Measurements from ENCODE around the gene COLQ.

Gene COLQ

DNA sequence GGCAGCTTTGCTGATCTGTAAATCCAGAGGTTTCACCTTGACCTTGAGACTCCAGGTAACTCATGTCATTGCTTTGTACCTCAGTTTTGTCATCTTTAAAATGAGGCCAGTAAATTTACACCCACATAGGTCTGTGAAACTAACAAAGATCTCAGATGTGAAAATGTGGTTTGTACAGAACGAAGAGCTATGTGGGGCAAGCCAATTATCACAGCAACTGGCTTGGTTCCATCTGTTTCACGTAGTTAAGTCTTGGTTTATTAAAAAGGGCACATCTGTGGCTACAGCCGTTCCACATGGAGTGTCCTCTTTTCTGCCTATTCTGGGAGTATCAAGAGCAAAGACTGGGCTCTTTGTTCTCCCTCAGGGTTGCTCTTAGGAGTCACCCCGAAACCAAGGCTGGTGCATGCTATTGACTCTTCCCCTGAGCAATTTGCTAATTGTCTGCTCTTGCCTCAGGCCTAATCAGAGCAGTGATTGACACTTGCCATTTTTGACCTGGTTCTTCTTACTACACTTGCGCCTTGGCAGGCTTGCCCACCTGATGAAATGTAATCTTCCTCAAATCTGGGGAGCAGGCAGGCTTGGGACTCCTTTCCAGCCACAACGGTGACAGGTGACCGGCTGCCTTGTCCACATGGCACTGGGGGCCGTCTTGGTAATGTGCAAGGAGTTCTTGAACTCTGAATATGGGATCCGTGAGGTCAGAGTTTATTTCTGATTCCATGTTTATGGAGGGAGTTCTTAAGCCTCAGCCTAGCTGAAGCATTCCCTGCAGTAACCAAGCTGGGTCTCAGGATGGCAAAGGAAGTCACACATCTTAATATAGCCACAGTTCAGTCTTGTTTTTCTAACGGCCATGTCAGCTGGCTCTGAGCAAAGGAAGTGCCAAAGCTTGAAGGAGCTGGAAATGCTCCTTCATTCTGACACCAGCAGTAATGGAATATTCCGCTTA lies 54.0 kb downstream of the COLQ start:
- Histone ChIP-seq H2BK5ac (ENCODE audit: low read length) (no peak overlapping the region), H3K56ac (ENCODE audit: low read length) (no peak overlapping the region), H3K79me1 (ENCODE audit: low read length) (no peaks in the 10 kb centered on the region), H3K18ac (ENCODE audit: low read length) (no peak overlapping the region), H2BK15ac (replicated peaks; ENCODE audit: low read depth) (no peak overlapping the region), H3K36me3 (ENCODE audit: control insufficient read depth, insufficient read depth, low read length) (no peaks in the 10 kb centered on the region), H3K23ac (ENCODE audit: low read length) (no peak overlapping the region), H3K4me3 (ENCODE audit: low read length) (no peak overlapping the region), H3K27me3 (ENCODE audit: insufficient read depth, low read length, poor library complexity) (no peaks in the 10 kb centered on the region), H3K27ac (ENCODE audit: low read depth, low read length) (no peak overlapping the region), H3K4ac (ENCODE audit: low read depth, low read length) (no peak overlapping the region), H2BK120ac (ENCODE audit: low read depth, low read length) (no peak overlapping the region), H4K8ac (ENCODE audit: low read depth, low read length) (no peak overlapping the region), H4K5ac (ENCODE audit: low read length) (no peak overlapping the region), H3K4me2 (ENCODE audit: low read length) (no peak overlapping the region), H3K4me1 (ENCODE audit: control insufficient read depth, low read depth, low read length) (no peaks in the 10 kb centered on the region), H3K9ac (ENCODE audit: low read length) (no peak overlapping the region), H3K79me2 (ENCODE audit: control insufficient read depth, insufficient read depth, low read length) (no peaks in the 10 kb centered on the region), H2AK5ac (ENCODE audit: low read length) (no peak overlapping the region)
- no CpG with 5 or more reads among the region's 11 CpGs for WGBS (ENCODE audit: extremely low coverage, insufficient coverage, low lambda C conversion rate)
- no peak for DNase-seq

- no peak overlapping the region for H3K23ac ChIP-seq (ENCODE audit: low read length)
- no peak overlapping the region for H3K4ac ChIP-seq (ENCODE audit: low read depth, low read length)
- H3K79me2 ChIP-seq (ENCODE audit: control insufficient read depth, insufficient read depth, low read length), result no peaks in the 10 kb centered on the region
- H2AK5ac ChIP-seq (ENCODE audit: low read length), result no peak overlapping the region
- no peak overlapping the region for H3K27ac ChIP-seq (ENCODE audit: low read depth, low read length)
- H3K79me1 ChIP-seq (ENCODE audit: low read length), result no peaks in the 10 kb centered on the region
- no peak overlapping the region for H2BK15ac ChIP-seq (replicated peaks; ENCODE audit: low read depth)
- no peak overlapping the region for H3K4me3 ChIP-seq (ENCODE audit: low read length)
- no peaks in the 10 kb centered on the region for H3K36me3 ChIP-seq (ENCODE audit: control insufficient read depth, insufficient read depth, low read length)
- H3K9ac ChIP-seq (ENCODE audit: low read length), result no peak overlapping the region
- no peak for DNase-seq
- WGBS (ENCODE audit: extremely low coverage, insufficient coverage, low lambda C conversion rate), result no CpG with 5 or more reads among the region's 6 CpGs
- H3K56ac ChIP-seq (ENCODE audit: low read length), result no peak overlapping the region
- no peaks in the 10 kb centered on the region for H3K27me3 ChIP-seq (ENCODE audit: insufficient read depth, low read length, poor library complexity)
- H2BK5ac ChIP-seq (ENCODE audit: low read length), result no peak overlapping the region
- no peak overlapping the region for H4K5ac ChIP-seq (ENCODE audit: low read length)
- no peak overlapping the region for H3K18ac ChIP-seq (ENCODE audit: low read length)
- no peaks in the 10 kb centered on the region for H3K4me1 ChIP-seq (ENCODE audit: control insufficient read depth, low read depth, low read length)
- H4K8ac ChIP-seq (ENCODE audit: low read depth, low read length), result no peak overlapping the region
- H3K4me2 ChIP-seq (ENCODE audit: low read length), result no peak overlapping the region
- no peak overlapping the region for H2BK120ac ChIP-seq (ENCODE audit: low read depth, low read length)
Measured at GRCh38 chr3:15465876-15466585, 55.5 kb downstream of the COLQ start.

DNA sequence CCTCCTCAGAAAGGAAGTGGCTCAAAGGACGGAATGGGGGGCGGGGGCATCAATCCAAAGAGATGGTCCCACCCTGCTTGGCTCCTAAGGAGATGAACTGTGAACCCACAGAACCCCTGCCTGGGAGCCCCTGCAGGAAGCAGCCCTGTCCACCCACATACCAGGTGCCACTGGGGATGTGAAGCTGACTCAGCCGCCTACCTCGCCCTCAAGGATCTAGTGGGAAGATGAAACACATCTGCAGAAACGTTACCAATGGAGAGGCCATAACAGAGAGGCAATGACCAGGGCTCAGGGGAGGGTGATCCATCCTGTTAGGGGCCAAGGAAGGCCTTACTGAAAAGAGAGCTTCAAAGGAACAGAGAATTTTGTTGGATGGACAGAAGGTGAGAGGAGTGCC lies 59.1 kb downstream of the COLQ start:
- Histone ChIP-seq H3K27ac (ENCODE audit: low read depth, low read length) (no peak overlapping the region), H2AK5ac (ENCODE audit: low read length) (no peak overlapping the region), H3K79me2 (ENCODE audit: control insufficient read depth, insufficient read depth, low read length) (no peaks in the 10 kb centered on the region), H3K4me2 (ENCODE audit: low read length) (no peak overlapping the region), H3K36me3 (ENCODE audit: control insufficient read depth, insufficient read depth, low read length) (no peaks in the 10 kb centered on the region), H3K18ac (ENCODE audit: low read length) (no peak overlapping the region), H2BK15ac (replicated peaks; ENCODE audit: low read depth) (no peak overlapping the region), H3K4me1 (ENCODE audit: control insufficient read depth, low read depth, low read length) (no peaks in the 10 kb centered on the region), H3K23ac (ENCODE audit: low read length) (no peak overlapping the region), H2BK120ac (ENCODE audit: low read depth, low read length) (no peak overlapping the region), H3K79me1 (ENCODE audit: low read length) (no peaks in the 10 kb centered on the region), H3K56ac (ENCODE audit: low read length) (no peak overlapping the region), H4K8ac (ENCODE audit: low read depth, low read length) (no peak overlapping the region), H3K4me3 (ENCODE audit: low read length) (no peak overlapping the region), H2BK5ac (ENCODE audit: low read length) (no peak overlapping the region), H3K4ac (ENCODE audit: low read depth, low read length) (no peak overlapping the region), H4K5ac (ENCODE audit: low read length) (no peak overlapping the region), H3K9ac (ENCODE audit: low read length) (no peak overlapping the region), H3K27me3 (ENCODE audit: insufficient read depth, low read length, poor library complexity) (no peaks in the 10 kb centered on the region)
- DNase-seq, result no peak
- no CpG with 5 or more reads among the region's 5 CpGs for WGBS (ENCODE audit: extremely low coverage, insufficient coverage, low lambda C conversion rate)

GRCh38 chr3:15460891-15461531 lies 60.5 kb downstream of the COLQ start:
- H2AK5ac ChIP-seq (ENCODE audit: low read length), result no peak overlapping the region
- WGBS (ENCODE audit: extremely low coverage, insufficient coverage, low lambda C conversion rate), result no CpG with 5 or more reads among the region's 4 CpGs
- no peak for DNase-seq

DNA sequence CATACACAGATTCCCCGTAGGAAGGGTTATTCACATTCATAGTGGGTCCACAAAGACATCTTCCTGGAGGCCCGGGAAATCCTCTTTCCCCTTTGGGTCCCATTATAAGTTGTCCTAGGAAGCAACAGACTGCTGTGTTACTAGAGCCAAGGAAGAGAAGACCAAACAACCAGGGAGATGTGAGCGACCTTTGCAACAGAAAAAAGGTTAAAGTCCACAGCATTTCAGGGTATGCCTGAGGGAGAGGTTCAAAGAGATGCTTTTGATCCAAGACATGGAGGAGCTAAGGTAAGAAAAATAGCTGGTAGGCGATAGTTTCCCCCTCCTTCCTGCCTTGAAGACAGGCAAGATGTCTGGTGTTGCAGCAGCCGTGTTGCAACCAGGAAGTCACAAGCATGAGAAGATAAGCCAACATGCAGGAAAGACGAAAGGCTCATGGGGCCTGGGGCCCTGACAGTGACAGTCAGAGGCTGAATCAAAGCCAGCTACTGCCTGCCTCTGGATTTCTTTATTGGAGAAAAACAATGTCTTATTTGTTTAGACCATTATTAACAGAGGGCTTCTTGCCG lies 63.2 kb downstream of the COLQ start:
- no peak overlapping the region for H3K4me2 ChIP-seq (ENCODE audit: low read length)
- no peak overlapping the region for H3K23ac ChIP-seq (ENCODE audit: low read length)
- no peaks in the 10 kb centered on the region for H3K79me2 ChIP-seq (ENCODE audit: control insufficient read depth, insufficient read depth, low read length)
- H3K27ac ChIP-seq (ENCODE audit: low read depth, low read length), result no peak overlapping the region
- H3K79me1 ChIP-seq (ENCODE audit: low read length), result no peaks in the 10 kb centered on the region
- no peak overlapping the region for H4K5ac ChIP-seq (ENCODE audit: low read length)
- no peaks in the 10 kb centered on the region for H3K27me3 ChIP-seq (ENCODE audit: insufficient read depth, low read length, poor library complexity)
- no peak overlapping the region for H3K4ac ChIP-seq (ENCODE audit: low read depth, low read length)
- no peak overlapping the region for H3K18ac ChIP-seq (ENCODE audit: low read length)
- no CpG with 5 or more reads among the region's 7 CpGs for WGBS (ENCODE audit: extremely low coverage, insufficient coverage, low lambda C conversion rate)
- no peak overlapping the region for H2AK5ac ChIP-seq (ENCODE audit: low read length)
- no peak overlapping the region for H3K4me3 ChIP-seq (ENCODE audit: low read length)
- no peak overlapping the region for H2BK120ac ChIP-seq (ENCODE audit: low read depth, low read length)
- no peak overlapping the region for H2BK5ac ChIP-seq (ENCODE audit: low read length)
- H3K56ac ChIP-seq (ENCODE audit: low read length), result no peak overlapping the region
- no peak for DNase-seq
- H4K8ac ChIP-seq (ENCODE audit: low read depth, low read length), result no peak overlapping the region
- H2BK15ac ChIP-seq (replicated peaks; ENCODE audit: low read depth), result no peak overlapping the region
- no peak overlapping the region for H3K9ac ChIP-seq (ENCODE audit: low read length)
- H3K36me3 ChIP-seq (ENCODE audit: control insufficient read depth, insufficient read depth, low read length), result no peaks in the 10 kb centered on the region
- no peaks in the 10 kb centered on the region for H3K4me1 ChIP-seq (ENCODE audit: control insufficient read depth, low read depth, low read length)

More at GRCh38 chr3:15460891-15461531, 60.5 kb downstream of the COLQ start:
- Histone ChIP-seq H3K27me3 (ENCODE audit: insufficient read depth, low read length, poor library complexity) (no peaks in the 10 kb centered on the region), H3K36me3 (ENCODE audit: control insufficient read depth, insufficient read depth, low read length) (no peaks in the 10 kb centered on the region), H3K9ac (ENCODE audit: low read length) (no peak overlapping the region), H3K18ac (ENCODE audit: low read length) (no peak overlapping the region), H3K79me1 (ENCODE audit: low read length) (no peaks in the 10 kb centered on the region), H3K79me2 (ENCODE audit: control insufficient read depth, insufficient read depth, low read length) (no peaks in the 10 kb centered on the region), H3K56ac (ENCODE audit: low read length) (no peak overlapping the region), H2BK5ac (ENCODE audit: low read length) (no peak overlapping the region), H3K4ac (ENCODE audit: low read depth, low read length) (no peak overlapping the region), H2BK15ac (replicated peaks; ENCODE audit: low read depth) (no peak overlapping the region), H3K4me1 (ENCODE audit: control insufficient read depth, low read depth, low read length) (no peaks in the 10 kb centered on the region), H3K27ac (ENCODE audit: low read depth, low read length) (no peak overlapping the region), H4K5ac (ENCODE audit: low read length) (no peak overlapping the region), H2BK120ac (ENCODE audit: low read depth, low read length) (no peak overlapping the region), H4K8ac (ENCODE audit: low read depth, low read length) (no peak overlapping the region), H3K4me2 (ENCODE audit: low read length) (no peak overlapping the region), H3K23ac (ENCODE audit: low read length) (no peak overlapping the region), H3K4me3 (ENCODE audit: low read length) (no peak overlapping the region)
